HG03280 (cell line): ENCODE measurements around the gene PKNOX2.
A peak's percentile ranks its signal among the peaks of the same experiment; 100 is the strongest.

Experiments used
- ATAC-seq: cut with Tn5 transposase; IDR thresholded peaks from one replicate; pipeline ENCODE4 v1.9.1; 2021; ENCODE audit warnings: mild to moderate bottlenecking, moderate library complexity; ENCODE audit not compliant: unreplicated experiment

Gene PKNOX2

GRCh38 chr11:125426818-125427528, 262.4 kb downstream of the PKNOX2 start:
- no peak for ATAC-seq

- ATAC-seq, result no peak
Observed at GRCh38 chr11:125428486-125429173, 264.1 kb downstream of the PKNOX2 start.

DNA sequence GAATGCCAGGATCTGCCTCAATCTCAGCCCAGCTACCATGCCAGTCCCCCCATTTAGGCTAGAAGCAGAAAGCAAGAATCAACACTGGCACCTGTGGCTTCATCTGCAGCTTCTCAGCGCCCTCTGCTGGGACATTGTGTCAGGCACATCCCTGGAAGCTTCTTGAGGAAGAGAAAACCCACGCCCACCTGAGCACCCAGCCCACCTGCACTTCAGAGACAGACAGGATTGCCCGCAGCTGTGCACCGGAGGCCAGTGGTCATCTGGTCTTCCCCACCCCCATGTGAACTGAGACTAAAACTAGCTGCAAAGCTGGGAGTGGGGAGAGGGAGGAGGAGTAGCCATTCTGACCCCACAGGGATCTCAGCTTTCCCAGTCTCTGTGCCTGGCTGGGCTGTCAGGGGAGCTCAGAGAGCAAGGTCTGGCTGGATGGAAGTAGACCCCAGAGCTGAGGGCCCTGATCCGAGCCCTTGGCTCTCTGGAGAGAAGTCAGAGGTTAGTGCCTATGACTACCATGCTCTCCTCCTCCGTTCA, 264.7 kb downstream of the PKNOX2 start:
- peak; percentile 57 for ATAC-seq

DNA sequence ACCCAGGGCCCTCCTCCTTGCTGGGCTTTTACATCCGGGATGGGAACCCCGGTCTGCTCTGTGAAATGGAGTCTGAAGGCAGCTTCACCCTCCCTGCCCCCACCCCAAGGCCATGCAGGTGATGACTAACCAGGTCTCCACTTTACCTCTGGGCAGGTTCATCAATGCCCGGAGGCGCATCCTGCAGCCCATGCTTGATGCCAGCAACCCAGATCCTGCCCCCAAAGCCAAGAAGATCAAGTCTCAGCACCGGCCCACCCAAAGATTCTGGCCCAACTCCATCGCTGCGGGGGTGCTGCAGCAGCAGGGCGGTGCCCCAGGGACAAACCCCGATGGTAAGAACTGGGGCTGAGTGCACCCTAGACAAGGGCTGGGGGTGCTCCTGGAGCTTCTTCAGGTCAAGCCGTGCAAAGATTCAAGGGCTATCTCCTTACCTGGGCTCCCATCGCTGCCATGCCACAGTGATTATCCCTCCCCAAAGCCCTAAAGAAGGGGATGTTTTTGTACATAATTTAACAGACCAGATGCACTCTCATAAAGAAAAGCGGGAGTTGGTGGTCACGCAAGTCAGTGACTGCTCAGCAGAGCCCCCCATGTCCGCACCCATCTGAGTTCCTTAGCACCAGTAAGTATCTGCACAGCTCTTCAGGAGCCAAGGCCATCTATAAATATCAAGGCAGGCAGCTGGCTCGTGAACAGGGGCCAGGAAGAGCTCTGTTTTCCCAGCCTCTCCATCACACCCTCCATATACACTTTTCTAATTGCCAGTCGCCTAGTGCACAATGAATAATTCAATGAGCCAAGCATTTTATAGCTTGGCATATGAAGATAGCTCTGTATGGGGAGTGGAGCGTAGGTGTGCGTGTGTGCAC, 265.5 kb downstream of the PKNOX2 start:
- no peak for ATAC-seq

GRCh38 chr11:125431009-125431408, 266.5 kb downstream of the PKNOX2 start:
- ATAC-seq, result no peak

DNA sequence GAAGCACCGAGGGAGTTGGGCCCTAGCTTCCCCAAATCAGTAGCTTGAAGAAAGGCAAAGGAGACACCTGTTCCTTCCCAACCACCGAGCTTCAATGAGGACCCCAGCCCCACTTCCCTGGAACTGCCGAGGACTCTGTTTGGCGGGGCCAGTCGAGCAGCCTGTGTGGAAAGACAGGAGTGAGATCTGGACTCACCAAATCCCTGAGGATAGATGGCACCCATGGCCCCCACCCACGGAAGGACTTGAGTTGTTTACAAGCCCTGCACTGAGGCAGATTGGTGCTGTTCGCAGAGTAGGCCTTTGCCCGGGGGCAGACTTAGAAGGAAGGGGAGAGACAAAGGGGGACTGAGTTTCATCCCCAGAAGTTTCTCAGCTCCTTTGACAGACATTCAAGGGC, 266.9 kb downstream of the PKNOX2 start:
- no peak for ATAC-seq

GRCh38 chr11:125433454-125434121, 269.0 kb downstream of the PKNOX2 start:
- no peak for ATAC-seq

GRCh38 chr11:125435461-125436238, 271.1 kb downstream of the PKNOX2 start:
- ATAC-seq, result no peak

DNA sequence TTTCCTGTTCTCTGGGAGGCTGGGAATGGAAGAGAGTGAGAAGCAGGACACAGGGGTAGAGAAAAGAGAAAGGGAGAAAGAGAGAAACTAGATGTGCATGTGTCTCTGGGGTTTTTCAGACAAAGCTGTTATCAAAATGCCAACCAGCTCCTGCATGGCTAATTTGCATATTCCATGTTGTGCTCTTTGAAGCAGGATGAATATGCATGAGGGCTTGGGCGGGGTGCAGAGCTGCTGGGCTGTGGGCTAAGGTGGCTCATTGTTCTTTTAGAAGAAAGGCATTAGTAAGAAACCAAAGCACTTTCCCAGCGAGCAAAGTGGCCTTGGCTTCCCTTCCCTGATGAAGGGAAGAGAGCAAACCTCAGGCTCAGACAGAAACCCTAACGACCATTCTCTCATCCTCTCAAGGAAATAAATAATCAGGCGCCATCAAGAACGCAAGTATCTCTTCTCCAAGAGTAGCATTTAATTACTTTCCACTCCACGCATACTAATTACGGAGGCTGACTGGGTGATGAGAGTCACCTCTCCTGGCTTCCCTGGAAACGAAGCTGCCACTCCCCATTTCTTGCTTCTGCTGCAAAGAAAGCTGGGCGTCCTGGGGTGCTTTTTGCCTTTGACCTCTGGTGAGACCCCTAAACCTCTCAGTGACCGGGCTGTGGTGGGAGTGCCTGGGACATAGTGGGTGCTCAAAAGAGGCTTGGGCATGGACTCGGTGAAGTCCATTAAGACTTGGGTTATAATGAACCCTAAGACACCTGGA, 277.3 kb downstream of the PKNOX2 start:
- no peak for ATAC-seq

GRCh38 chr11:125442946-125443345, 278.4 kb downstream of the PKNOX2 start:
- ATAC-seq, result no peak

DNA sequence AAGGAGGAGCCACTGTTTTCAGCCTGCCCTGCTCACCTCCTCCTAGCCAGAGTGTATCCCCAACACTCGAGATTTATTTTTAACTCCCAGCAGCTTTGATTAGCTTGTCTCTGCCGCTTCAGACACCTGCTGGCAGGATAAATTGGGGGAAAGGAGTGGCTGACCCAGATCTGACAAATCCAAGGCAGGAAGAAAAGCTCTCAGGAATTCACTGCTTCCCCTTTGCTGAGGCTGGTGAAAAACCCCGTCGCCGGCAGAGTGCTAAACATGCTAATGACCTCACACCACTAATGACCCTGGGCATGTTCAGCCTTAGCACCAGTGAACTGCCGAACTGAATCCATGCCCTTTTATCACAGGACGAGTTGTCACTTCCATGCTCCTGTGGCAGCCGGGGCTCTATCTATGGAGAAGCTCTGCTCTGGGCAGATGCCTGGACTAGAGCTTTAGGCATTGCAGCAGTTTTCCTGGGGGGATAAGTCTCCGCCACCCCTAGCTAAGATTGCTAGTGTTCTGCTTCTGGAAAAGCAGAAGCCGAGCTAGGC, 279.3 kb downstream of the PKNOX2 start:
- no peak for ATAC-seq

GRCh38 chr11:125445731-125446130, 281.2 kb downstream of the PKNOX2 start:
- no peak for ATAC-seq

GRCh38 chr11:125446279-125446678, 281.7 kb downstream of the PKNOX2 start:
- no peak for ATAC-seq

DNA sequence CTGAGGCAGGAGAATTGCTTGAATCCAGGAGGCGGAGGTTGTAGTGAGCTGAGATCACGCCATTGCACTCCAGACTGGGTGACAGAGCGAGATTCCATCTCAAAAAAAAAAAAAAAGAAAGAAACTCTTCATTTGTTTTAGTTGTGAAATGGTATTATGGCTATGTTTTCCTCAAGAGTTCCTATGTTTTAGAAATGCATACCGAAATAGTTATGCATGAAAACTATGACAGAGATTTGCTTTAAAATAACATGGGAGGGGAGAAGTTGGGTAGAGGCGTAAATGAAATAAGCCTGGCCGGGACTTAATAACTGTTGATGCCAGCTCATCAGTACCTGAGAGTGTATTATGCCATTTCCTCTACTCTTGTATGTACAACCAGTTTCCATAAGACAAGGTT, 283.2 kb downstream of the PKNOX2 start:
- no peak for ATAC-seq

GRCh38 chr11:125448136-125448535, 283.6 kb downstream of the PKNOX2 start:
- no peak for ATAC-seq

GRCh38 chr11:125449565-125449964, 285.0 kb downstream of the PKNOX2 start:
- no peak for ATAC-seq

DNA sequence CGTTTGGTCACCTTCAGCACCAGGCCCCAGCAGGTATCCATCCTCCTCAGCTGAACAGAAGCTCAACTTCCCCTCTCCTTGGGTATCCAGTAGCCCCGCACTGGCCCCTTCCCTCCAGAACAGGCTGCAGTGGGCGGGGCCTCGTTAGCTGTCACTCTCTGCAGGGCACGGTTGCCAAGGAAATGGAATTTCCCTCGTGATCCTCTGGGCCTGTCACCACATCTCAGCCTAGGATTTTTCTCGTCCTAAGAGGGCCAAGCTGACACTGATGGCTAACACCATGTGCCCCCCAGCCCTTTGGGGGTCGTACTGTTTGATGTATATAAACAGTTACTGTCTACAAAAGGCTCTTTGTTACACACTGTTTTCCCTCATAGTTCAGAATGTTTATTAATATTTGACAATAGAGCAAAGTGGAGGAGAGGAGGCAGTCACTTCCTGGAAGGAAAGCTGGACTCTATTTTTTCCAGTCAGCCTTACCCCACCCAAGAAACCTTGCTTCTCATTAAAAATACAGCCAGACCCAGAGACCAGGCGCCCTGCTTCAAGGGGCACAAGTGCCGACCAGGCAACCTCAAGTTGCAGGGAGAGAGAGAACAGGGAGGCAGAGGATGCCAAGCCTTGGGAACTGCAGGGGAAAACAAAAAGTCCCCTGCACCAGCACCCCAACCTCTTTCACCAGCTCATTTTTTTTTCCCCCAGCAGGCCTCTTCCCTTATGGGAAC, 287.0 kb downstream of the PKNOX2 start:
- ATAC-seq, result no peak

GRCh38 chr11:125452125-125452470, 287.5 kb downstream of the PKNOX2 start:
- ATAC-seq, result no peak
